Measurements from ENCODE around the gene TMEM89. TPM values are rescaled to one million over a fixed set of nuclear protein-coding genes. Genes with fewer than 3 reads are reported as not detected.

TMEM89 gene
- total RNA-seq, 1 donor from 2014 or later: not detected

DNA sequence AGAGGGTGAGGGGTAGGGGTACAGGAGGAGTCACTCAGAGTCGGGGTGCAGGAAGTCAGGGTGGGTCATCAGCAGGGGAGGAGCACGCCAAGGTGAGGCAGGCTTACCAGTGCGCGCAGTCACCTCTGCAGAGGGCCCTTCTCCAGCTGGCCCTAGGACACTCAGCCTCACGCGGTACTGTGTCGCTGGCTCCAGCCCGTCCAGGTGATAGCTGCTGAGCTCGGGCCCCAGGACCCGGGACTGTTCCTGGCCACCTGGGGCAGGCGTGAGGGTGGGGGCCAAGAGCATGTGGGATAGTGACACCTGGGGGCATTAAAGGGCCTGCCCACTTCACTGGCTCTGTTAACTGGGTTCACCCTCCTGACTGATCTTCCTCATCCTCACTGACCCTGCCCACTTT, 33.9 kb downstream of the TMEM89 start:
- DNase-seq: no peak

DNA sequence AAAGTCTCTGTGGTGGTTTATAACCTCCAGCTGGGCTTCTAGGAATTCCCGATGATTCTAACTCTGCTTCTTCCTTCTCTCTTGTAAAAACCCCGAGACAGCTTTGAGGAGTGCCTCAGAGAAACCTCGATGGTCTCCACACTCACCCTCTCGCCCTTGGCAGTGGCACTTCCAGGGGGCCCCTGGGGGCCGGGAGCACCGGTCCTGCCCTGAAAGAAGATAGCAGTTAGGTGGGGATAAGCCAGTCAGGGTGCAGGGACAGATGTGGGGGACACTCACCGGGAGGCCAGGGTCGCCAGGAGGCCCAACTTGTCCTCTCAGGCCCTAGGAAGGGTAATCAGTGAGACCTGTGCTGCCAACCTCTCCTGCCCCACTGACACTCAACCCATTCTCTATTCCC, 36.2 kb downstream of the TMEM89 start:
- DNase-seq: no peak

DNA sequence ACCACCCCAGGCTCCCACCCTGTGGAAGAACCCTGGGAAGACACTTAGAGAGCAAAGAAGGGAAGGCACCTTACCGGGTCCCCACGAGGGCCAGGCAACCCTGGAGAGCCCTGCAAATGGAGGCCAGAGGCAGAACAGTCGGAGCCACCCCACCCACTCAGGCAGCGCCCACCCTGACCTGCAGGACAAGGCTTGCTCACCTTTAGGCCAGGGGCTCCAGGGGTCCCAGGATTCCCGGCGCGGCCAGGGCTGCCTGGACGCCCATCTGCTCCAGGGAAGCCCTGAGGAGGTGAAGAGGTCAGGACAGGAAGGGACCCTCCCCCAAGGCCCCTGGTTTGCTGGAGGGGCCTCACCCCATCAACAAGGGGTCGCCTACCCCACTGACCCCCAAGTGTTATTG, 36.7 kb downstream of the TMEM89 start:
- no peak for DNase-seq

DNA sequence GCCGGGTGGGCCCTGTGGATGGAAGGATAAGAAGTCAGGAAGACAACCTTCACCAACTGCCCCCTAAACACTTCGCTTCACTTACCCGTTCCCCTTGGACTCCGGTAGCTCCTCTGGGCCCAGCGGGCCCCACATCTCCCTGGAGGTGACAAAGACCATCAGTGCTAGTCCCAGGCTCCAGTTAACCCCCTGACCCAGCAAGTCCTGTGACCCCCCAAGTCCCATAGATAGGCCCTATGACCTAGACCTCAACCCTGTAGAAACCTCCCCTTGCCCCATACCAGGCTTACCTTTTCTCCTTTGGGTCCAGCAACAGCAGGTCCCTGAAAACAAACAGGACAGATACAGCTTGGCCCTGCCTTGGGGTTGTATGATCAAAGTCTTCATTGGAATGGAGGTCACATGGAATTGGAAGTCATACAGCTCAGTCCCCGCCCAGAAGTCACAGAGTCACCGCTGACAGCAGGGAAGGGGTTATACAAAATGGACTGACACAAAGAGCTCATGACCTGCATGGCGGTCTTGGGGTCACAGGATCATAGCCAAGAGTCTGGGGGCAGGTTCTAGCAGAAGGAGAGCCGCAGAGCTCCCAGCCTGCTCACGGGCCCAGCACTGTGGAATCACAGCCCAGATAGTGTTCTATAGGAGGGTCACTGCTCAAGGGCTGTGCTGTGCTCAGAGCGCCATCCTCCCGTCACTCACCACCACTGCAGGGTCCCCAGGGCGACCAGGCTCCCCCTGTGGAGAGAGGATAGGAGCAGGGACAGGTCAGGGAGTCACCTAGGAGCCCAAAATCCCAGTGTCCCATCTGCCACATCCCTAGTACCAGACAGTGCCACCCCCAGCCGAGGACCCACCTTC, 39.7 kb downstream of the TMEM89 start:
- no peak for DNase-seq

DNA sequence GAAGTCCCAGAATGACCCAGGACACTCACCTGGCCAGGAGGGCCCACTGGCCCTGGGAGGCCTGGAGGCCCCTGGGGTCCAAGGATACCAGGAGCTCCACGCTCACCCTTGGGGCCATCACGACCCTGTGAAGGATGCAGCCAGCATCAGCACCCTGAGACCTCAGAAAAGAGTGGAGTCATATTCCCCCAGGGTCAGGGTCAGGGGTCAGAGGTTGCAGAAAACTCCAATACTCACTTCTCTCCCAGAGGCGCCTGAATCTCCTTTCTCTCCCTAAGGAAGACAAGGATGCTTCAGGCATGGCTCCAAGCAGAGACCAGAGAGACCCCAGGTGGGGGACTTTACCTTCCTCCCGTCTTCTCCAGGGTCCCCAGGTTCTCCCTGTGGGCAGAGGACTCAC, 44.9 kb downstream of the TMEM89 start:
- no peak for DNase-seq

DNA sequence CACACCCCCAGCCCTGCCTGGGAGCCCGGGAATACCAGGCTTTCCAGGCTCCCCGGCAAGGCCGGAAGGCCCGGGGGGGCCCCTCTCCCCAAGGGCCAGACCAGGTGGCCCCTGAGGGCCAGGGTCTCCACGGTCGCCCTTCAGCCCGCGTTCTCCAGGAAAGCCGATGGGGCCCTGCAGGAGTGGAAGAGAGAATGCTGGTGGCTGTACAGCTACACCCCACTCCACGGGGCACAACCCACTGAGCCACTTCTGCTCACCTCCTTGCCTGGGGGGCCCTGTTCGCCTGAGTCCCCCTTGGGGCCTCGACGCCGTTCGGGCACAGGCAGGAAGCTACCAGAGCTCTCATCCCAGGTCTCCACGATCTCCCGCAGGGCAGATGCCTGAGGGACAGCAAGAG, 46.2 kb downstream of the TMEM89 start:
- no peak for DNase-seq

- no peak for DNase-seq
These were observed 47.5 kb downstream of the TMEM89 start for GRCh38 chr3:48573973-48574585.

- DNase-seq: no peak
These were observed 49.1 kb downstream of the TMEM89 start for GRCh38 chr3:48572517-48572916.

DNA sequence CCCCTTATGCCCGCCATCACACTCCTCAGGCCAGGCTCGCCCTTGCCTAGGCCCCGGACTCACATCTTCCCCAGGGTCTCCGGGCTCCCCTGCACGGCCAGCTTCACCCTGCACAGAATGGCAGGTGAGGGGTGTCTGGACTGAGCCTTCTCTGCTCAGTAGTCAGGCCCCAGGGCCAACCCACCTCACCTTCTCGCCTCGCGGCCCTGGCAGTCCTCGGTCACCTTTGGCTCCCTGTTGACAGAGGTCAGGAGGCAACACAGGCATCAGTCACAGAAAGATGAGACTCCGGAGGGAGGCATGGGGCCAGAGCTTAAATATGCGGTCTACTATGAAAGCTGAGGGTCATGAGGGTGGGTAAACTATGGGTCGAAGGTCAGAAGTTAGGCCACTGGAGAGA, 49.6 kb downstream of the TMEM89 start:
- DNase-seq: no peak

Other genes with a start within 250 kb of the TMEM89 start
- not detected for gene FBXW12, start 249.6 kb downstream of the TMEM89 start, total RNA-seq
- 41.2 TPM for gene PLXNB1, start 191.7 kb downstream of the TMEM89 start, total RNA-seq
- 6.7 TPM for gene CCDC51, start 181.7 kb downstream of the TMEM89 start, total RNA-seq
- gene TMA7, start 181.5 kb downstream of the TMEM89 start, total RNA-seq: 152 TPM
- gene ATRIP, start 175.0 kb downstream of the TMEM89 start, total RNA-seq: 4.8 TPM
- 35.2 TPM for gene SHISA5, start 117.6 kb downstream of the TMEM89 start, total RNA-seq
- 5.4 TPM for gene PFKFB4, start 65.0 kb downstream of the TMEM89 start, total RNA-seq
- gene UCN2, start 58.0 kb downstream of the TMEM89 start, total RNA-seq: 1.4 TPM
- gene COL7A1, start 26.4 kb downstream of the TMEM89 start, total RNA-seq: 71.4 TPM
- 132 TPM for gene UQCRC1, start 12.1 kb downstream of the TMEM89 start, total RNA-seq
- gene SLC26A6, start 13.7 kb upstream of the TMEM89 start, total RNA-seq: 9.9 TPM
- 0.39 TPM for gene CELSR3, start 41.1 kb upstream of the TMEM89 start, total RNA-seq
- gene NCKIPSD, start 64.1 kb upstream of the TMEM89 start, total RNA-seq: 10.1 TPM
- 67.0 TPM for gene IP6K2, start 95.5 kb upstream of the TMEM89 start, total RNA-seq
- 18.2 TPM for gene PRKAR2A, start 226.1 kb upstream of the TMEM89 start, total RNA-seq